Mucosa of gallbladder (tissue), 1 donor: ENCODE data around the gene SEMA6B. TPM values are rescaled to one million over a fixed set of nuclear protein-coding genes. Genes with fewer than 3 reads are reported as not detected.

Source experiments
- DNase-seq: peaks from one replicate; pipeline ENCODE4 v3.0.0-alpha.2; 2020; ENCODE audit warnings: low spot score
- total RNA-seq: library from RNA; stranded (reverse); gene quantifications from one replicate; pipeline ENCODE4 v1.2.1, GENCODE V29; 2021
- donor health status: DM: no; HTN: no; CAD: no.

SEMA6B gene
- total RNA-seq, 1 donor from 2014 or later: 5.0 TPM

DNA sequence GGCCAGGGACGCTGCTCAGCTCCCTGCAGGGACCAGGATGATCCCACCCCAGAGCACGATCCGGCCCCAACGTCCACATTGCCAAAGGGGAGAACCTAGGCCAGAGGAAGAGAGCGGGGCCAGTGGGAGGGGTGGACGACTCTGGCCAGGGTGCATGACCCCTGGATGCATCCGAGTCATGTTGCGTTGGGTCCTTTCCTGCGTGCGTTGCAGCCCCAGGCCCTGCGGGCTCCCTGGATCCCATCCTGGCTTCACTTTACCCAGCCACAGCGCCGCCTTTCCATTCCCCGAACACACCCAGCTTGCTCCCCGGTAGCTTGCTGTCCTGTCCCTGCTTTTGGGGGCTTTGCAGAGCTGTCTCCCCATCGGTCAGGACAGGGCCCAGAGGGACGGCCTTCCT, 51.7 kb downstream of the SEMA6B start:
- DNase-seq: no peak

DNA sequence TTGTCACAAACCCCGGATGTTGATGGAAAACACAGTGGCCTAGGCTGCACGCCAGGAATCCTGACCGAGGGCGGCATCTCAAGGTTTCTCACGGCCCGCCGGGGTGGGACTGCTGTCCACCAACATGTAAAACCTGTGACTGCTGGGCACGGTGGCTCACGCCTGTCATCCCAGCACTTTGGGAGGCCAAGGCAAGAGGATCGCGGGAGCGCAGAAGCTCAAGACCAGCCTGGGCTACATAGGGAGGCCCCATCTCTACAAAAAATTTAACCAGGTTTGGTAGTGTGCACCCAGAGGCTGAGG, 52.4 kb downstream of the SEMA6B start:
- DNase-seq: no peak

DNA sequence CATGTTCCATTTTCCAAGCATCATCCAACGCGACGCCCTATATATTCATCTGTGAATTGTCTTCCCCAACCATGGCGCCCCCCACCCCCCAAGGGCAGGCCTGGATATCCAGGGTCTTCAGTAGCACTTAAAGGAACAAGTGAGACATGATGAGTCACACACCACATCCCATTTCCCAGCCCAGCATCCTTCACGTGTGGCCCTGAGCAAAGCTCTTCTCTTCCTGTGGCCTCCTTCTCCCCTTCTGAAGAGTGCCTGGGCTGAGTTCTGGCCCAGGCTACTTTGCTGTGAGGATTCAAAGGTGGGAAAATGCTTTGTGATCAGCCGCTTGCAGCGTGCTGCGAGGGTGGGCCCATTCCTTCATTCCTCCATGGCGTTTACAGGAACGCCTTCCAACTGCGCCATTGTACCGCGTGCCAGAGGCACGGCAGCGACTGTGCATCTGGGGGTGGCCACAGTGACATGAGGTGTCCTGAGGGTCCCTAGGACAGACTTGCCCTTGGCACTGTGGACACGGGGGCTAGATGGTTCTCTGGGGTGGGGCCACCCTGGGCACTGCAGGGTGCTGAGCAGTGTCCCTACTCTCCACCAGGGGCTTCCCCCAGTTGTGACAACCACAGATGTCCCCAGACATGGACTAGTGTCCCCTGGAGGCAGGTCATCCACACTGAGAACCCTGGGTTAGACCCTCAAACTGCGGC, 52.9 kb downstream of the SEMA6B start:
- no peak for DNase-seq

DNA sequence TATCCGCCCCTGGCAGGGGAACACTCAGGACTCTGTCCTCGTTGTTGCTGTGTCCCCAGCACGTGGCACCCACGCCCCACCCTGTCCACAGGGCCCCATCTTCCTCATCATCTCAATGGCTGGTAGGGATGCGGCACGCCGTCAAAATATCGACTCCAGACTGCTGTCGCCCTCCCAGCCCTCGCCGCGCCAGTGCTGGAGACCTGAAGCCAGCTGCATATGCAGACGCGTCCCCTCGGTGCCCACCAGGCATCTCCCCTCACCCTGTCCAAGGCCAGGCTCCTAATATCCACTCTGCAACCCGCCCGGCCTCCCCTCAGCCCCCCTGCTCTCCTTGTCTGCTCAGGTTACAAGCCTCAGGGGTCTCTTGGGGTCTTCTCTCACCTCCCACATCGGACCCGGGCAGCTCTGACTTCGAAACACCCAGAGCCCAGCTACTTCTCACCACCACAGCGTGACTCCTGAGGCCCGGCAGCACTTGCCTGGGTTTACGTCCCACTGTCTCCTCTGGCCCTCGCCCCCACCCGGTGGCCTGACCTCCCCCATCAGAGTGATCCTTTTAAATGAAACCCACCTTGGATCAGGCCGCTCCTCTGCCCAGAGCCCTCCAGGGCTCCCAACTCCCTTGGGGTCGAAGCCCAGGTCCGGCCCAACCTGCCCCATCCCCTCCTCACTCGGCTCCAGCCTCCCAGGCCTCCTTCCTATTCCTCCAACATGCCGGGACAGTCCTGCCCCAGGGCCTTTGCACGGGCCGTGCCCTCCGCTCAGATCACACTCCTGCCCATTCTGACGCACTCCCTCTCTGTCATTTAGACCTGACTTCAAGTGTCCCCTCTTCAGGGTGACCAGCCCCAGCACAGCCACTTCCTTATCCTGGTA, 53.7 kb downstream of the SEMA6B start:
- DNase-seq: no peak

DNA sequence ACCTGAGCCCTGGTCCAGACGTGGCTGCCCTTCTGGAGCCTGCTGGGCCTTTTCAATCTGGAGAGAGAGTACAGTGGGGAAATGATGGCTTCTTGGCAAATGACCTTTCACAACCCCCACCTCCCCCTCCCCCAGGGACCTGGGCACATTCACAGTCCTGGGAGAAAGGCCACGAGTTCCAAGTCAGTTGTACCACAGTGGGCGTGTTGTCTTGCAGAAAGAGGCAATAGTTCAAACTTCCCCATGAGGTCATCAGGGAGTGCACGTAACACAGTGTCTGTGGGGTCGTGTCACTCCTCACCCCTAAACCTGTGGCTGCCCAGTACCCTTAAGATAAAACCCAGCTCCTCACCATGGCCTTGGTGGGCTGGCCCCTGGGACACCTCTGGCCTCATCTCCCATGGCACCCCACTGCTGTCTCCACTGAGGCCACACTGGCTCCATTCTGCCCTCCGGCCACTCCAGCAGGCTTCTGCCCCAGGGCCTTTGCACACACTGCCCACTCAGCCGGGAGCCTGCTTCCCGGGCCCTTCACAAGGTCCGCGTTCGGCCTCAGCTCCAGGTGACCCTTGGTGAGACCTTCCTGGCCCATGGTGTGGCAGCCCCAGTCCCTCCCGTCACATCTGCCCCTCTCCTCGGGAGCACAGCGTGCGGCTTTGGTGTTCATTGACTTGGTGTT, 54.5 kb downstream of the SEMA6B start:
- no peak for DNase-seq

DNA sequence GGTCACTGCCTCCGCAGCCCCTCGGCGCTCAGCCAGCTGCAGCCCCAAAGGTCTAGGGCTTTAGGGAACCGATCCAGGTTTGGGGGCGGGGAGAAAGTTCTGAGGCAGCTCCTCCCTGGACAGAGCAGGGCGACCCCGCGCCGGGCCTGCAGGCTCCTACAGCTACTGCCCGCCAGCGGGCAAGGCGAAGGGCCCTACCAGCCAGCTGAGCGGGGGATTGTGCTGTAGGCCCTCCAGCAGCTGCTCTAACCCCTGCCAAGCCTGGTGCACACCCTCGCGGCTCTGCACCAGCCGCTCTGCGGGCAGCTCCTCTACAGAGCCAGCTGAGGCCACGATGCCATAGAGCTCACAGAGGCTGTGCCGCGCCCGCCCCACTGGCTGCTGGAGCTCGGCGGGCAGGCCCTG, 55.2 kb downstream of the SEMA6B start:
- DNase-seq: no peak

DNA sequence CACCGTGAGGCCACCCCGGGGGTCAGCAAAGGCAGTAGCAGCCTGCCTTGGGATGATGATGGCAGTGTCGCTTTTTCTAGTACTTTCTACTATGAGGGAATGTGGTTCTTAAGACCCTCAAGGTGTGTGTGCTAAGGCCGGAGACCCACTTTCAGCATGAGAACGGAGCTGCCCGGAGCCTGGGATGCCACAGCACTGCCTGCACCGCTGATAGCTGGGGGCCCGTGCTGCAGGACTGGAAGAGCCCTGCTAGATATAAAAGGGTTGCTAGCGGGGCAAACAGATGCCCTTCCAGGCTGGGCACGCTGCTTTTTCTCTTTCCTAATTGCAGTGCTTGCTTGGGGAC, 55.7 kb downstream of the SEMA6B start:
- DNase-seq: no peak

DNA sequence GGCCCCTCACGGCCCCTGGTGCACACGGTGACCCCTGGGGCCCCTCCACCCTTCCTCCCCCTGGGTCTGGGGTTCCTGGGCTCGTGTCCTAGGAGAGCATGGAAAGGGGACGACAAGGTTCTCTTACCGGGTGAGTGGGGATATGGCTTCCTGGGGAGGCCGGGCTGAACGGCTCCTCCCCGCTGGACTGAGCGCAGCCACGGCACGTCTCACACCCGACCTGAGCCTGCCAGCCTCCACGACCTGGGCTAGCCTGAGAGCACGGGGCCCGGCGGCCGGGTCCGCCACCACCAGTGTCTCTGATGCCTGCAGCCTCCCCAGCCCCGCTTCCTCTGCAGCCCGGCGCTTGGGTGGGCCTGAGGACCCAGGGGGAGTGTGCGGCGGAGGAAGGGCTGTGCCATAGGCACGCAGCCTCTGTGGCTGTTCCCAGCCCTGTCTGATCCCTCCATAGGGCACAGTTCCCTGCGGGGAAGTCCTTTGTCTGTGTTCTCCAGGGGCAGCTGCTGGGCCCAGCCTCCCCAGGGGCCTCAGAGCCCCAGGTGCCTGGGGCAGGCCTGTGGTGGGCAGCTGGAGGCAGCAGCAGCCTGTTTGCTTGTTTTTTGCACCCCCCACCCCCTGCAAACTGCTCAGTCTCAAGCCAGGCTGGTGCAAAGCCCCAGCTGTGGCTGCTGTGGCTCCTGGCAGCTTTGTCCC, 56.2 kb downstream of the SEMA6B start:
- no peak for DNase-seq

DNA sequence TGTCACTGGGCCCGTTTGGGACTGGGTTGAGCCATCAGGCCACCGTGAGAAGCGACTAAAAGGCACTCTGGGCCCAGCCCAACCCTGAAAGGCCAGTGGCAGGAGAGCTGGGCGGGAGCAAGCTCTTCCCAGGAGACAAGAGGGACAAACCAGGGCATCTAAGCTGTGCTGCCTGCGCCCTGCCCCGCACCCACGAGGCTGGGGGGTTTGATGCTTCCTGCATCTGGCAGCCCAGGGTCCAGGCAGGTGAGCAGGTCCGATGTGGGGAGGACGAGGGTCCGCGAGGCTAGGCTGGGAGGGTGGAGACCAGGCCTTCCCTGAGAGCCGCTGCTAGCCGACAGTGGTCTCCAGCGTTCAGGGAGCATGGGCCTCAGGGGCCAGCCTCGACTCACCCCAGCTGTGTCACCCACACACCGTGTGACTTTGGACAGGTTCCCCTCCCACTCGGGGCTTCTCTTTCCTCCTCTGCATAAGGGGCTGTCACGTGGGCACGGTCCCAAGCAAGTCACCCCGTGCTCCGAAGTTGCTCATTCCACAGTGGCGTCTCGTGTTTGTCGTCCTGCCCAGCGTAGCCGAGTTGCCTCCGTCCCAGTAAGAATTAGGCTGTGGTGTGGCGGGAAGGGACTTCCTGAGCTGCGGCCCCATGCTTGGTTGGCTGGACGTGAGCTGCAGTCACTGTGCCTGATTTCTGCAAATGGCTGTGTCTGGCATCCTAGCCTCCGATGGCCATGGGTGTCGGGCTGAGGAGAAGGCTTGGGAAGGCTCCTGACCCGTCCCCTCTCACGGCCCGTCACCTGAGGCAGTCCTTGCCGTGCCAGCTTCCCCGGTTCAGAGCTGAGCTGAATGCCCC, 57.0 kb downstream of the SEMA6B start:
- no peak for DNase-seq

DNA sequence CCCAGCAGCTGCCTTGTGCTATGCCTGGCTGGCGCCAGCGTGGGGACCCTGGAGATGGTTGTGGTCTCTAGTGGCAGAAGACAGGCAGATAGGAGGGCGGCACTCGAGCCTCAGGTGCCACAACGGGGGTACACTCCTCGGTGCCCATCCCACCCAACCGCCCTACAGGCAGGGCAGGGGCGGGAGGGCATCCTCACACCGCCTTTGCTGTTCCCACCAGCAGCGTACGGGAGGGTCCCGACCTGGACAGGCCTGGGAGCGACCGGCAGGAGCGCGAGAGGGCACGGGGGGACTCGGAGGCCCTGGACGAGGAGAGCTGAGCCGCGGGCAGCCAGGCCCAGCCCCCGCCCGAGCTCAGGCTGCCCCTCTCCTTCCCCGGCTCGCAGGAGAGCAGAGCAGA, 57.8 kb downstream of the SEMA6B start:
- no peak for DNase-seq

DNA sequence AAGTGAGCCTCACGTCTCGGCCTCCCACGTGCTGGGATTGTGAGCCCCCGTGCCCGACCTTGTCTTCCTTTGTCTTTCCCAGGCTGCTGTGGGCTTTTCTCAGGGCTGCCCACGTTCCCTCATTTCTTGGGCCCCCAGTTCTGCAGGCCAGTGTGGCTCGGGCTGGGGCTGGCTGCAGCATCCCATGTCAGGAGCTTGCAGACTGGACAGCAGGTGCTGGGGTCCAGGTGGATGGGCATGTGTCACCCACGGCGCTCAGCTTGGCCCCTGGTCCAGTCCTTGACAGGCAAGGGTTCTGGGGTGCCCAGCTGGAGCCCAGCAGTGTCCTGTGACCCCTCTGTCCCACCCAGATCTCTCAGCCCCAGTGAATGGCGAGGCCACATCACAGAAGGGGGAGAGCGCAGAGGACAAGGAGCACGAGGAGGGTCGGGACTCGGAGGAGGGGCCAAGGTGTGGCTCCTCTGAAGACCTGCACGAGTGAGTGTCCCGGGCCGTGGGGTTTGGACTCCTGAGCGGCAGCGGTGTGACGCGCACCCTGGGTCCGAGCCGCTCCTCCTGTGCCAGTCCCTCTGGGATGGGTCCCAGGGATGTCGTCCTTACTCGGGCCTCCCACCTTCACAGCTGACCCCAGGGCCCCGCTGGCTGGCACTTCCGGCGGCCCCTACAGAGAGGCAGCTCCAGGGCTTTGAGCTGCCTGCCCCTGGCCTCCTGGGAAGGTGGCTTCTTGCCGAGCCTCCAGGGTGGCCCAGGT, 58.5 kb downstream of the SEMA6B start:
- DNase-seq: no peak

DNA sequence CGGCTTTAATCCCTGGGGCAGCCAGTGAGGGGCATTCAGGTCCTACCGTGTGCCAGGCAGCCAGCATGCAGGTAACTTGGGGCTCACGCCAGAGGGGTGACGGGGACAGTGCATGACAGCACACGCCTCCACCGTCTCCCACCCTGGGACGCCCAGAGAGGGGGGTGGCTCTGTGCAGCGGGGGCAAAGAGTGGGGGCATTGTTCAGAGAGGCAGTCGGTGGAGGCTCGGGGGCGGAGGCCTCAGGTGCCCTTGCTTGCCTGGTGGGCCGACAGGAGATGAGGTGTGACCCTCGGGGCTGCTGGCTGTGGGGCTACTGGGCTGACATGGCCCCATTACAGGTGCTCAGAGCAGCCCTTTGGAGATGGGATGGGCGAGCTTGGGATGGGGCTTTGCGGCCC, 59.6 kb downstream of the SEMA6B start:
- DNase-seq: no peak

DNA sequence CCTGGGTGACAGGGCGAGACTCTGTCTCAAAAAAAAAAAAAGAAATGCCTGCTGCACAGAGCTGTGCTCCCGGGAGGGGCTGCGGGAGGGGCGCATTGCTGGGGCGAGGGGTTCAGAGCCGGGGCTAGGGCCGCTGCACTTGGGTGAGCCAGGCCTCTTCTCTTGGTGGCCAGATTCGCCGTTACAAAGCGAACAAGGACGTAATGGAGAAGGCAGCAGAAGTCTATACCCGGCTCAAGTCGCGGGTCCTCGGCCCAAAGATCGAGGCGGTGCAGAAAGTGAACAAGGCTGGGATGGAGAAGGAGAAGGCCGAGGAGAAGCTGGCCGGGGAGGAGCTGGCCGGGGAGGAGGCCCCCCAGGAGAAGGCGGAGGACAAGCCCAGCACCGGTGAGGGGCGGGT, 60.2 kb downstream of the SEMA6B start:
- DNase-seq: no peak

DNA sequence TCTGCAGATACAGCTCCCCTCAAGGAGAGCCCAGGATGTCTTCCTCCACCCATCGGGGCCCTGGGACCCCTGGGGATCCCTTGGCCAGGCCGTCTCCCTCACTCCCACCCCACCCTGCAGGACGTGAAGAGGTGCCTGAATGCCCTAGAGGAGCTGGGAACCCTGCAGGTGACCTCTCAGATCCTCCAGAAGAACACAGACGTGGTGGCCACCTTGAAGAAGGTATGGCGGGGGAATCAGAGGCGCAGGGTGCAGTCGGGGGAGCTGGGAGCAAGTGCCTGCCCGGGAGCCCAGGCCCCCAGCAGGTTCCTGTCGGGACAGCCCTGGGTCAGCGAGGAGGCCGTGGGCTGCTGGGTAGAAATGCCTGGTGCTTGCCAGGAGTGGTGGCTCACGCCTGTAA, 60.8 kb downstream of the SEMA6B start:
- DNase-seq: no peak

DNA sequence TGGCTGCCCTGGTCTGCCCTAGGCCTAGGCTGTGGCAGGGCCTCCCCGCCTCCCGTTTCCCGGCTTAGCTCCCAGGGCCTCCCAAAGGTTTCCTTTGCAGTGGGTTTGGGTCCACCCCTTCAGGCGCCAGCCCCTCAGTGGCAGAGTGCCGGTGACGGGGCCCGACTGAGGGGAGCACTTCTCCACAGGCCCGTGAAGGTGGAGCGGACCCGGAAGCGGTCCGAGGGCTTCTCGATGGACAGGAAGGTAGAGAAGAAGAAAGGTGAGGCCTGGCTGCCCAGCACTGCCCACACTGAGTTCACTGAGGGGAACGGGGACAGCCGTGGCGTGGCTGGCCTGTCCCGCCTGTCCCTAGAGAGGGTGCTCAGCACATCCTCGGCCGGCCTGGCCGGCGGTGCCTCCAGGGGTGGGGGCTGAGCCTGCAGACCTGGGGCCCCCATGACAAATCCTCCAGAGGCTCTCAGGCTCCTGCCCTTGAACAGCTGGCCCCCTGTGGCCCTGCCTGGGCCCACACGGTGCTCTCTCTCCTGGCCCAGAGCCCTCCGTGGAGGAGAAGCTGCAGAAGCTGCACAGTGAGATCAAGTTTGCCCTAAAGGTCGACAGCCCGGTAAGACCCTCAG, 61.6 kb downstream of the SEMA6B start:
- DNase-seq: no peak

DNA sequence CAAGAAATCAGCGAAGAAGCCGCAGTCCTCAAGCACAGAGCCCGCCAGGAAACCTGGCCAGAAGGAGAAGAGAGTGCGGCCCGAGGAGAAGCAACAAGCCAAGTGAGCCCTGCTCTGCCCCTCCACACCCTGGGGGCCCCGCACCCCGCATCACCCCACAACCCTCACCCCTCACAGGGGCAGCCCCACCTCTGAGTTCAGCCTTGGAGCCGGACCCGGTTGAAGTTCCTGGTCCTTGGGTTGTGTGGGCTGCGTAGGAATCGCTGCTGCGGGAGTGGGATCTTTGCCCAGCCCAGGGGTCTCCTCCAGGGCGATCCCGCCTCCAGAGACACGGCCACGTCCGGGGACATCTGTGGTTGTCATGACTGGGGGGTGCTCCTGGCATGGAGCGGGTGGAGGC, 63.2 kb downstream of the SEMA6B start:
- DNase-seq: no peak

DNA sequence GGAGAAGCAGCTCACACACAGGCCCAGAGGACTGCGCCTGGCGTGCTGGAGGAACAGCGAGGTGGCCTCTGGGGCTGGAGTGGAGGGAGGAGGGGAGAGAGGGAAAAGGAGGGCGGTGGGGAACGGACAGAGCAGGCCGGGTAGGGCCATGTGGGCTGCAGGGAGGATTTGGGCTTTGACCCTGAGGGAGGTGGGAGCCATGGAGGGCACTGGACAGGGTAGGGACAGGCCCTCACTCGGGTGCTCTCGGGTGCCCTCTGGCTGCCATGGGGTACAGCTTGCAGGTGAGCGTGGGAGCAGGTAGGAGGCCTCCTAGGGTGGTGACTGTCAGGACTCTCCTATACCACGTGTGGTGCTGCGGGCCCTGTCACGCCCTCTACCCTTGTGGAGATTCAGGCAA, 64.0 kb downstream of the SEMA6B start:
- DNase-seq: no peak

DNA sequence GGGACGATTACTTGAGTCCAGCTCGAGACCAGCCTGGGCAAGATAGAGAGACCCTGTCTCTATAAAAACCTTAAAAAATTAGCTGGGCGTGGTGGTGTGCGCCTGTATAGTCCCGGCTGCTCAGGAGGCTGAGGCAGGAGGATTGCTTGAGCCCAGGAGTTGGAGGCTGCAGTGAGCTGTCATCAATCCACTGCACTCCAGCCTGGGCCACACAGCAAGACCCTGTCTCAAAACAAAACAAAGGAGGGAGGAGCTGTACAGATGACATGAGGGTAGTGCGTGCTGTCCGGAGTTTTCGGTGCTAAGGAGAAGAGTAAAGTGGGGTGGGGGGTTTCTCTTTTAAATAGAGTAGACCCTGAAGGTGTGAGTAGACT, 64.8 kb downstream of the SEMA6B start:
- no peak for DNase-seq

DNA sequence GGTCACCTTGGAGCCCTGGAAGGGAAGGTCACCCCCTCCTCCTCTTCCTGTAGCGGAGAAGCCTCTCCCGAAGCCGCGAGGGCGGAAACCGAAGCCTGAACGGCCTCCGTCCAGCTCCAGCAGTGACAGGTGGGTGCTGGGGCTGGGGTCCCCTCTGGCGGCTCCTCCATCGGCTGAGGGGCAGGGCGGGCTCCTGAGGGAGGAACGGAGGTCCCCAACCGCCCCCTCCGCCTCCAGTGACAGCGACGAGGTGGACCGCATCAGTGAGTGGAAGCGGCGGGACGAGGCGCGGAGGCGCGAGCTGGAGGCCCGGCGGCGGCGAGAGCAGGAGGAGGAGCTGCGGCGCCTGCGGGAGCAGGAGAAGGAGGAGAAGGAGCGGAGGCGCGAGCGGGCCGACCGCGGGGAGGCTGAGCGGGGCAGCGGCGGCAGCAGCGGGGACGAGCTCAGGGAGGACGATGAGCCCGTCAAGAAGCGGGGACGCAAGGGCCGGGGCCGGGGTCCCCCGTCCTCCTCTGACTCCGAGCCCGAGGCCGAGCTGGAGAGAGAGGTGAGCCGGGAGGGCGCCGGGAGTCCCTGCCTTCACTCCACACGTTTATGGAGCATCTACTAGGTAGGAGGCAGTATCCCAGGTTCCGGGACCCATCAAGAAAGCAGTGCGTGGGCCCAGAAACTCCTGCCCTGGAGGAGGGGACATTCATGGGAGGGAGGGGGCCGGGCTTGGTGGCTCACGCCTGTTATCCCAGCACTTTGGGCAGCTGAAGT, 65.4 kb downstream of the SEMA6B start:
- DNase-seq: no peak
